WERI-Rb-1 (cell line): ENCODE data around the gene LCOR.

Experiments
- DNase-seq: peaks from one replicate; pipeline ENCODE4 v3.0.0-alpha.2; 2020
- H3K27ac ChIP-seq: fragments of 250-450 bp; sonication (Bioruptor Pico); 2 replicates; pipeline ENCODE4 v1.5.1; 2020; ENCODE audit warnings: mild to moderate bottlenecking, moderate library complexity
- H3K27me3 ChIP-seq: fragments of 250-450 bp; sonication (Bioruptor Pico); 2 replicates; pipeline ENCODE4 v1.5.1; 2021; ENCODE audit warnings: mild to moderate bottlenecking, low read depth, moderate library complexity; ENCODE audit not compliant: insufficient read depth, severe bottlenecking
- H3K36me3 ChIP-seq: fragments of 250-450 bp; sonication (Bioruptor Pico); 2 replicates; pipeline ENCODE4 v1.5.1; 2020; ENCODE audit warnings: mild to moderate bottlenecking, moderate library complexity
- H3K4me3 ChIP-seq: 2 replicates; pipeline ENCODE4 v1.5.1; 2011; ENCODE audit warnings: low read depth, mild to moderate bottlenecking, control low read depth, low read length
- H3K9me3 ChIP-seq: fragments of 250-450 bp; sonication (Bioruptor Pico); 2 replicates; pipeline ENCODE4 v1.5.1; 2021; ENCODE audit warnings: mild to moderate bottlenecking, moderate library complexity; ENCODE audit not compliant: severe bottlenecking
- TF ChIP-seq, protein P1 (sequence below): IDR thresholded peaks from 2 replicates; pipeline ENCODE4 v1.5.1; 2011; ENCODE audit warnings: low read depth, mild to moderate bottlenecking, control low read depth, inconsistent platforms, low read length

Gene LCOR

DNA sequence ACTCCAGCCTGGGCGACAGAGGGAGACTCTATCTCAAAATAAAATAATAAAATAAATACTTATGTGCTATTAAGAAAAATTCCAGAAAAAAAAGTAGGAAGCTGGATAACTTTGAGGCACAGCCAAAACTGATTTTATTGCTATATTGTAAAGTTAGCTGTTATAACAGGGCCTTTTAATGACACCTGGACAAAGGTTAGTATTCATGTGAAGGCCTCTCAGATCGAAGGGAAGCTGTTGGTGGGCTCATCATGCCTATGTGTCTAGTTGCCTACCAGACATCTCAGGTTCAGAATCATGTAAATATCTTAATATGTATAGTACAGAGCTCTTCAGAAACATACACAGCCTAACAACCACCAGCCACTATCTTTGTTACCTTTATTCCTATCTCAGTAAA is 143.0 kb downstream of the LCOR start:
- Histone ChIP-seq H3K36me3 (no peaks in the 10 kb centered on the region; the same call in 1 of the 2 replicates), H3K4me3 (no peak overlapping the region), H3K27ac (no peak overlapping the region), H3K9me3 (no peaks in the 10 kb centered on the region), H3K27me3 (no peaks in the 10 kb centered on the region)
- TF ChIP-seq, protein P1, sequence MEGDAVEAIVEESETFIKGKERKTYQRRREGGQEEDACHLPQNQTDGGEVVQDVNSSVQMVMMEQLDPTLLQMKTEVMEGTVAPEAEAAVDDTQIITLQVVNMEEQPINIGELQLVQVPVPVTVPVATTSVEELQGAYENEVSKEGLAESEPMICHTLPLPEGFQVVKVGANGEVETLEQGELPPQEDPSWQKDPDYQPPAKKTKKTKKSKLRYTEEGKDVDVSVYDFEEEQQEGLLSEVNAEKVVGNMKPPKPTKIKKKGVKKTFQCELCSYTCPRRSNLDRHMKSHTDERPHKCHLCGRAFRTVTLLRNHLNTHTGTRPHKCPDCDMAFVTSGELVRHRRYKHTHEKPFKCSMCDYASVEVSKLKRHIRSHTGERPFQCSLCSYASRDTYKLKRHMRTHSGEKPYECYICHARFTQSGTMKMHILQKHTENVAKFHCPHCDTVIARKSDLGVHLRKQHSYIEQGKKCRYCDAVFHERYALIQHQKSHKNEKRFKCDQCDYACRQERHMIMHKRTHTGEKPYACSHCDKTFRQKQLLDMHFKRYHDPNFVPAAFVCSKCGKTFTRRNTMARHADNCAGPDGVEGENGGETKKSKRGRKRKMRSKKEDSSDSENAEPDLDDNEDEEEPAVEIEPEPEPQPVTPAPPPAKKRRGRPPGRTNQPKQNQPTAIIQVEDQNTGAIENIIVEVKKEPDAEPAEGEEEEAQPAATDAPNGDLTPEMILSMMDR: no peak
- DNase-seq: no peak

DNA sequence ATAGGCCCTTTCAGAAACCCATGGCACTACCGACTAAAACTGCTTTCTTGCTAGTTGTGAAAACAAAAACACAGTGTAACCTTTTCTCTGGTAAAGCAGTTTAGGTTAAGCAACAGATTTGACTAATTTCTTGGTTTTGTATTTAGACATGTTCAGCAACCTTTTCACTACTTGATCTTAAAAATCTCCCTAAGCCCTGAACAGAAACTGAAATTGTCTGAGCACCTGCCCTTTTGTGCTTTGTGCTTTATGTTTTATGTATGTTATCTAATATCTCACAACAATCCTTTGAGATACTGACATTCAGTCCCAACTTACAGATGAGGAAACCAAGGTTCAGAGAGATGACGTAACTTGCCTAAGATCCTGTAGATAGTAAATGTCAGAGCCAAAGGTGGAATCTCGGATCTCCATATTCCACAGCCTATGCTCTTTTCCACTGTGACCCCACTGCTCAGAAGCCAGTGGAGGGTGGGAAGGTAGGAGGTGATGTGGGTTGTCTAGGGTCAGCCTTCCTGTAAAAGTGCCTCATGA is 146.6 kb downstream of the LCOR start:
- Histone ChIP-seq H3K4me3 (no peak overlapping the region), H3K27me3 (no peaks in the 10 kb centered on the region), H3K27ac (no peak overlapping the region), H3K9me3 (no peaks in the 10 kb centered on the region), H3K36me3 (peaks cover 34% of the 10 kb centered on the region)
- no peak for DNase-seq
- TF ChIP-seq, protein P1: no peak

DNA sequence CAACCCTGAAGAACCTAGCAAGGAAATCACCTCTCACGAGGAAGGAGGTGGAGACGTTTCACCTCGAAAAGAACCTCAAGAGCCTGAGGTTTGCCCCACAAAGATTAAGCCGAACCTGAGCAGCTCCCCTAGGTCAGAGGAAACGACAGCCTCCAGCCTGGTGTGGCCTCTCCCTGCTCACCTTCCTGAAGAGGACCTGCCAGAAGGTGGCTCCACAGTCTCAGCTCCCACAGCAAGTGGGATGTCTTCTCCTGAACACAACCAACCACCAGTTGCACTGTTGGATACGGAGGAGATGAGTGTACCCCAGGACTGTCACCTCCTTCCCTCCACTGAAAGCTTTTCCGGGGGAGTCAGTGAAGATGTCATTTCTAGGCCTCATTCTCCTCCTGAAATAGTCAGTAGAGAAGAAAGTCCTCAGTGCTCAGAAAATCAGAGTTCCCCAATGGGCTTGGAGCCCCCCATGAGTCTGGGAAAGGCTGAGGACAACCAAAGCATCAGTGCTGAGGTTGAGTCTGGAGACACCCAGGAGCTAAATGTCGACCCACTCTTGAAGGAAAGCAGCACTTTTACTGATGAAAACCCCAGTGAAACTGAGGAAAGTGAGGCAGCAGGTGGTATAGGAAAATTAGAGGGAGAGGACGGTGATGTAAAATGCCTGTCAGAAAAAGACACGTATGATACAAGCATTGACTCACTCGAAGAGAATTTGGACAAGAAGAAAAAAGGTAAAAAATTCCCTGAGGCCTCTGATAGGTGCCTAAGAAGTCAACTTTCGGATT is 150.2 kb downstream of the LCOR start:
- DNase-seq: no peak
- TF ChIP-seq, protein P1: no peak
- no peak overlapping the region for H3K4me3 ChIP-seq
- no peak overlapping the region for H3K27ac ChIP-seq
- H3K9me3 ChIP-seq: no peaks in the 10 kb centered on the region
- peaks cover 36% of the 10 kb centered on the region for H3K36me3 ChIP-seq
- H3K27me3 ChIP-seq: no peaks in the 10 kb centered on the region

DNA sequence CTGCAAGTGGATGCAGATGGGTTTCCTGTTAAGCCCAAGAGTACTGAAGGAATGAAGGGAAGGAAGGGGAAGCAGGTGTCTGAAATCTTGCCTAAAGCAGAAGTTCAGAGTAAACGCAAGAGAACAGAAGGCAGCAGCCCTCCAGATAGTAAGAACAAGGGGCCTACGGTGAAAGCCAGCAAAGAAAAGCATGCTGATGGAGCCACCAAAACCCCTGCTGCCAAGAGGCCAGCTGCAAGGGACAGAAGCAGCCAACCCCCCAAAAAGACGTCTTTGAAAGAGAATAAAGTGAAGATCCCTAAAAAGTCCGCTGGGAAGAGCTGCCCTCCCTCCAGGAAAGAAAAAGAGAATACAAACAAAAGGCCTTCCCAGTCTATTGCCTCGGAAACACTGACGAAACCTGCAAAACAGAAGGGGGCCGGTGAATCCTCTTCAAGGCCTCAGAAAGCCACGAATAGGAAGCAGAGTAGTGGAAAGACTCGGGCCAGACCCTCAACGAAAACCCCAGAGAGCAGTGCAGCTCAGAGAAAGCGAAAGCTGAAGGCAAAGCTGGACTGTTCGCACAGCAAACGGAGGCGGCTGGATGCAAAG is 152.5 kb downstream of the LCOR start:
- no peak overlapping the region for H3K27ac ChIP-seq
- H3K4me3 ChIP-seq: no peak overlapping the region
- peaks cover 36% of the 10 kb centered on the region for H3K36me3 ChIP-seq
- H3K9me3 ChIP-seq: no peaks in the 10 kb centered on the region
- DNase-seq: no peak
- TF ChIP-seq, protein P1: no peak
- no peaks in the 10 kb centered on the region for H3K27me3 ChIP-seq

DNA sequence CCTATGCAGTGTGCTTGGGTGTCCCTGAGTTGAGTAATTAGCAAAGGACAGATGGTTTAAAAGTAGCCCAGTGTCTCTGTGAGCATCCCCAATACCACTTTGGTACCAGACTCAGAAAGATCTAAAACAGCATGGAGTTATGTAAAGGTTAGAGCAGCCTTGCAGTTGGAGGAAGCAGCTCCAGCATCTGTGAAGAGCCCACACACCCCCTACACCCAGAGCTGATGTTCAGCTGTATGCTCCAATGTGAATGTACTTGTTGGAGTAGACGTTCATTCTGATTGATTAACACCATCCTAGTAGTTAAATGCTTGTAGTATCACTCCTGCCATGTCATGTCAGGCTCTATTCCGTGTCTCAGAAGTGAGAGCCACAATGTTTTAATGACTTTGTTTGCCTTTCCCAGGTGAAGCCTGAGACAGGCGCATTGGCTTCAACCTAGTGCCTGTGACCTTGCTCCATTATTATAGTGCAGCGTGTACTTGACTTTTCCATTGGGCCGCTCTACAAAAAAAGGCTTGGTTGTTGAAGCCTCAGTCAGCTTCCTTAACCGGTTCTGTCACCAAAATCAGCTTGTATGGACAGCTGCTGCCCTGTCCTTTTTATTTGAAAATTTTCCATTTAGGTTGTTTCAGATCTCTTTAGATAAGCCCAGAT is 154.2 kb downstream of the LCOR start:
- no peak for DNase-seq
- no peaks in the 10 kb centered on the region for H3K27me3 ChIP-seq
- H3K9me3 ChIP-seq: no peaks in the 10 kb centered on the region
- H3K27ac ChIP-seq: no peak overlapping the region
- H3K4me3 ChIP-seq: no peak overlapping the region
- TF ChIP-seq, protein P1: no peak
- peaks cover 25% of the 10 kb centered on the region for H3K36me3 ChIP-seq
